GM23338 (cell line): ENCODE measurements around the gene EZR. TPM values are rescaled to one million over a fixed set of nuclear protein-coding genes. Genes with fewer than 3 reads are reported as not detected.

ENCODE experiments used
- ATAC-seq: fragments of 200-7000 bp; cut with Tn5 transposase; 3 replicates; pipeline ENCODE4 v1.9.1; 2020
- DNase-seq: peaks from one replicate; pipeline ENCODE4 v3.0.0-alpha.2; 2015; ENCODE audit warnings: low spot score
- H2AFZ ChIP-seq: fragments of 200-600 bp; sonication (generic); 2 replicates; pipeline ENCODE4 v1.8.0; 2016; ENCODE audit warnings: antibody characterized with exemption, mild to moderate bottlenecking, moderate library complexity
- H3F3A ChIP-seq: fragments of 200-600 bp; sonication (generic); replicated peaks from 2 replicates; pipeline ENCODE4 v1.8.0; 2017; ENCODE audit warnings: antibody characterized with exemption, mixed run types, low read depth
- H3K27ac ChIP-seq: fragments of 200-600 bp; sonication (generic); 2 replicates; pipeline ENCODE4 v1.6.1; 2016; ENCODE audit warnings: low read depth
- H3K27me3 ChIP-seq: fragments of 200-600 bp; sonication (generic); 2 replicates; pipeline ENCODE4 v1.8.0; 2016; ENCODE audit warnings: mild to moderate bottlenecking, mixed run types, moderate library complexity; ENCODE audit not compliant: insufficient read depth
- H3K36me3 ChIP-seq: fragments of 200-600 bp; sonication (generic); 2 replicates; pipeline ENCODE4 v1.8.0; 2016; ENCODE audit warnings: mild to moderate bottlenecking; ENCODE audit not compliant: insufficient read depth
- H3K4me1 ChIP-seq: fragments of 200-600 bp; sonication (generic); 2 replicates; pipeline ENCODE4 v1.8.0; 2016; ENCODE audit warnings: mild to moderate bottlenecking, moderate library complexity; ENCODE audit not compliant: insufficient read depth
- H3K4me2 ChIP-seq: fragments of 200-600 bp; sonication (generic); 2 replicates; pipeline ENCODE4 v1.7.1; 2017; ENCODE audit warnings: mixed run types
- H3K4me3 ChIP-seq: fragments of 200-600 bp; sonication (generic); 2 replicates; pipeline ENCODE4 v1.6.1; 2016; ENCODE audit warnings: mixed run types
- H3K79me2 ChIP-seq: fragments of 200-600 bp; sonication (generic); replicated peaks from 2 replicates; pipeline ENCODE4 v1.8.0; 2017; ENCODE audit warnings: mild to moderate bottlenecking; ENCODE audit not compliant: insufficient read depth
- H3K9me2 ChIP-seq: fragments of 200-600 bp; sonication (generic); 2 replicates; pipeline ENCODE4 v1.8.0; 2017; ENCODE audit not compliant: insufficient read depth
- H4K20me1 ChIP-seq: fragments of 200-600 bp; sonication (generic); replicated peaks from 2 replicates; pipeline ENCODE4 v1.8.0; 2017; ENCODE audit warnings: mild to moderate bottlenecking; ENCODE audit not compliant: insufficient read depth
- H3K27ac Mint-ChIP-seq: 2 replicates; pipeline ENCODE4 v1.8.0; 2020; ENCODE audit warnings: inconsistent platforms, mild to moderate bottlenecking, moderate library complexity, mixed read lengths
- H3K27me3 Mint-ChIP-seq: 3 replicates; pipeline ENCODE4 v1.8.0; 2022; ENCODE audit warnings: low read depth, mild to moderate bottlenecking, moderate library complexity, mixed read lengths, inconsistent platforms; ENCODE audit not compliant: insufficient read depth, poor library complexity
- H3K36me3 Mint-ChIP-seq: 3 replicates; pipeline ENCODE4 v1.8.0; 2021; ENCODE audit warnings: low read depth, mild to moderate bottlenecking, inconsistent platforms, moderate library complexity, mixed read lengths
- H3K4me1 Mint-ChIP-seq: 3 replicates; pipeline ENCODE4 v1.8.0; 2020; ENCODE audit warnings: mild to moderate bottlenecking, inconsistent platforms, mixed read lengths
- H3K4me3 Mint-ChIP-seq: 3 replicates; pipeline ENCODE4 v1.8.0; 2021; ENCODE audit warnings: moderate library complexity, mild to moderate bottlenecking, inconsistent platforms, mixed read lengths
- H3K9me3 Mint-ChIP-seq: 3 replicates; pipeline ENCODE4 v1.8.0; 2020; ENCODE audit warnings: moderate library complexity, mild to moderate bottlenecking, inconsistent platforms, mixed read lengths
- CREB1 ChIP-seq: fragments of 250-450 bp; sonication (Bioruptor Pico); IDR thresholded peaks from 2 replicates; pipeline ENCODE4 v1.5.0; 2020; ENCODE audit warnings: low read depth, mild to moderate bottlenecking, moderate library complexity
- EZH2 ChIP-seq: fragments of 200-600 bp; sonication (generic); IDR thresholded peaks from one replicate; pipeline ENCODE4 v1.8.0; 2017; ENCODE audit warnings: antibody characterized with exemption, mild to moderate bottlenecking, low read depth; ENCODE audit not compliant: unreplicated experiment
- EZH2phosphoT487 ChIP-seq: fragments of 200-600 bp; sonication (generic); IDR thresholded peaks from one replicate; pipeline ENCODE4 v1.8.1; 2018; ENCODE audit warnings: antibody characterized with exemption; ENCODE audit not compliant: unreplicated experiment
- JUNB ChIP-seq: IDR thresholded peaks from one replicate; pipeline ENCODE4 v1.6.1; 2016; ENCODE audit warnings: antibody characterized with exemption; ENCODE audit not compliant: unreplicated experiment
- NANOG ChIP-seq: IDR thresholded peaks from 2 replicates; pipeline ENCODE4 v1.6.1; 2016; ENCODE audit warnings: antibody characterized with exemption, borderline replicate concordance
- POLR2AphosphoS5 ChIP-seq: IDR thresholded peaks from 2 replicates; pipeline ENCODE4 v1.6.1; 2016; ENCODE audit warnings: antibody characterized with exemption, low read depth
- REST ChIP-seq: IDR thresholded peaks from one replicate; pipeline ENCODE4 v1.6.1; 2018; ENCODE audit warnings: antibody characterized with exemption; ENCODE audit not compliant: unreplicated experiment
- STAT1 ChIP-seq: IDR thresholded peaks from one replicate; pipeline ENCODE4 v1.6.1; 2016; ENCODE audit warnings: antibody characterized with exemption; ENCODE audit not compliant: unreplicated experiment
- ZNF114 ChIP-seq: fragments of 250-450 bp; sonication (Bioruptor Pico); IDR thresholded peaks from 2 replicates; pipeline ENCODE4 v1.5.0; 2020; ENCODE audit warnings: mild to moderate bottlenecking, moderate library complexity
- ZNF331 ChIP-seq: fragments of 250-450 bp; sonication (Bioruptor Pico); IDR thresholded peaks from 2 replicates; pipeline ENCODE4 v1.5.0; 2020; ENCODE audit warnings: low read depth, mild to moderate bottlenecking, moderate library complexity
- ZNF462 ChIP-seq: fragments of 250-450 bp; sonication (Bioruptor Pico); IDR thresholded peaks from 2 replicates; pipeline ENCODE4 v1.5.0; 2020; ENCODE audit warnings: mild to moderate bottlenecking, moderate library complexity
- polyA plus RNA-seq: library from polyadenylated mRNA; unstranded; fragments of >200 nt; fragmentation: Nextera tagmentation; extraction: Ambion mirVana; gene quantifications from 2 replicates; pipeline ENCODE4 v1.2.1, GENCODE V29; 2016
- total RNA-seq: library from RNA; depleted of rRNA; stranded (reverse); fragments of >200 nt; shearing (Covaris generic); gene quantifications from 2 replicates; pipeline ENCODE4 v1.2.3, GENCODE V29; 2014
- TF ChIP-seq, protein P1 (sequence below), 2 experiments: fragments of 200-600 bp in 1 of 2; sonication (generic) in 1 of 2; conservative IDR thresholded peaks; 2 replicates each; pipeline versions ENCODE4 v1.5.1 to v1.6.1; 2016 to 2017; ENCODE audit warnings: antibody characterized with exemption in 2 of 2, low read depth in 2 of 2, mild to moderate bottlenecking in 2 of 2, moderate library complexity in 1 of 2
- TF ChIP-seq, protein P2 (sequence below): IDR thresholded peaks from 2 replicates; pipeline ENCODE4 v1.6.1; 2016; ENCODE audit warnings: antibody characterized with exemption

EZR gene
- total and polyA plus RNA-seq, 2 experiments from 2014 or later, result 199 to 208 TPM

GRCh38 chr6:158830736-158831135, 11.6 kb upstream of the EZR start:
- Mint-ChIP-seq H3K27me3 (peaks cover 7% of the 10 kb centered on the region), H3K4me1 (peaks cover 22% of the 10 kb centered on the region), H3K4me3 (no peak overlapping the region), H3K9me3 (no peaks in the 10 kb centered on the region), H3K27ac (no peak overlapping the region), H3K36me3 (no peaks in the 10 kb centered on the region; the same call in 2 of the 3 replicates)
- Histone ChIP-seq H3K4me2 (no peak overlapping the region), H3K36me3 (no peaks in the 10 kb centered on the region), H3K27me3 (no peaks in the 10 kb centered on the region), H2AFZ (no peak overlapping the region), H3K4me1 (peaks cover 11% of the 10 kb centered on the region), H3K4me3 (no peak overlapping the region), H3K79me2 (no peaks in the 10 kb centered on the region), H3K27ac (no peak overlapping the region), H3K9me2 (no peaks in the 10 kb centered on the region), H3F3A (no peaks in the 10 kb centered on the region), H4K20me1 (no peaks in the 10 kb centered on the region)
- no peak for TF ChIP-seq JUNB
- no peak for TF ChIP-seq NANOG
- no peak for TF ChIP-seq STAT1
- no peak for TF ChIP-seq ZNF331 (CRISPR knock-in tag)
- TF ChIP-seq ZNF462 (CRISPR knock-in tag), result no peak
- TF ChIP-seq, protein P1, sequence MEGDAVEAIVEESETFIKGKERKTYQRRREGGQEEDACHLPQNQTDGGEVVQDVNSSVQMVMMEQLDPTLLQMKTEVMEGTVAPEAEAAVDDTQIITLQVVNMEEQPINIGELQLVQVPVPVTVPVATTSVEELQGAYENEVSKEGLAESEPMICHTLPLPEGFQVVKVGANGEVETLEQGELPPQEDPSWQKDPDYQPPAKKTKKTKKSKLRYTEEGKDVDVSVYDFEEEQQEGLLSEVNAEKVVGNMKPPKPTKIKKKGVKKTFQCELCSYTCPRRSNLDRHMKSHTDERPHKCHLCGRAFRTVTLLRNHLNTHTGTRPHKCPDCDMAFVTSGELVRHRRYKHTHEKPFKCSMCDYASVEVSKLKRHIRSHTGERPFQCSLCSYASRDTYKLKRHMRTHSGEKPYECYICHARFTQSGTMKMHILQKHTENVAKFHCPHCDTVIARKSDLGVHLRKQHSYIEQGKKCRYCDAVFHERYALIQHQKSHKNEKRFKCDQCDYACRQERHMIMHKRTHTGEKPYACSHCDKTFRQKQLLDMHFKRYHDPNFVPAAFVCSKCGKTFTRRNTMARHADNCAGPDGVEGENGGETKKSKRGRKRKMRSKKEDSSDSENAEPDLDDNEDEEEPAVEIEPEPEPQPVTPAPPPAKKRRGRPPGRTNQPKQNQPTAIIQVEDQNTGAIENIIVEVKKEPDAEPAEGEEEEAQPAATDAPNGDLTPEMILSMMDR (conservative IDR thresholded peaks at IDR 0.05; ENCODE audit: low read depth in 2 of 2), result no peak
- TF ChIP-seq, protein P2, sequence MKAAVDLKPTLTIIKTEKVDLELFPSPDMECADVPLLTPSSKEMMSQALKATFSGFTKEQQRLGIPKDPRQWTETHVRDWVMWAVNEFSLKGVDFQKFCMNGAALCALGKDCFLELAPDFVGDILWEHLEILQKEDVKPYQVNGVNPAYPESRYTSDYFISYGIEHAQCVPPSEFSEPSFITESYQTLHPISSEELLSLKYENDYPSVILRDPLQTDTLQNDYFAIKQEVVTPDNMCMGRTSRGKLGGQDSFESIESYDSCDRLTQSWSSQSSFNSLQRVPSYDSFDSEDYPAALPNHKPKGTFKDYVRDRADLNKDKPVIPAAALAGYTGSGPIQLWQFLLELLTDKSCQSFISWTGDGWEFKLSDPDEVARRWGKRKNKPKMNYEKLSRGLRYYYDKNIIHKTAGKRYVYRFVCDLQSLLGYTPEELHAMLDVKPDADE, result no peak
- TF ChIP-seq EZH2, result no peak
- no peak for TF ChIP-seq POLR2AphosphoS5
- TF ChIP-seq ZNF114 (CRISPR knock-in tag), result no peak
- TF ChIP-seq EZH2phosphoT487, result no peak
- TF ChIP-seq CREB1, result no peak
- no peak for TF ChIP-seq REST
- DNase-seq, result no peak
- no peak for ATAC-seq
